Caco-2 (cell line): Measurements from ENCODE around the gene APOM. TPM values are rescaled to one million over a fixed set of nuclear protein-coding genes. Genes with fewer than 3 reads are reported as not detected.

Source experiments
- BruUV-seq: library from RNA; stranded (reverse); fragments of 400-500 nt; replicated peaks from 2 replicates; lab custom pipeline; 2021; lab: Mats Ljungman, UMichigan
- CTCF ChIA-PET: fragments of 300-600 bp; sonication (Branson Sonifier 250); formaldehyde crosslinking; loops from one replicate; lab custom pipeline; 2022; ENCODE audit warnings: antibody characterized with exemption; lab: Charles Lee
- POLR2A ChIA-PET: fragments of 300-600 bp; sonication (Branson Sonifier 250); formaldehyde crosslinking; loops from one replicate; lab custom pipeline; 2022; ENCODE audit warnings: antibody characterized with exemption; lab: Charles Lee
- DNase-seq, 2 experiments: peaks; one replicate each; pipeline versions ENCODE4 v3.0.0 to v3.0.0-alpha.2; 2020 to 2022
- H3K27me3 ChIP-seq: replicated peaks from 2 replicates; pipeline ENCODE4 v1.6.0; 2011; ENCODE audit warnings: low read length; ENCODE audit not compliant: control insufficient read depth, insufficient read depth
- H3K36me3 ChIP-seq: 2 replicates; pipeline ENCODE4 v1.5.1; 2011; ENCODE audit warnings: low read length; ENCODE audit not compliant: control insufficient read depth, insufficient read depth
- H3K4me1 ChIP-seq: fragments of 250-450 bp; sonication (Bioruptor Pico); 2 replicates; pipeline ENCODE4 v1.5.1; 2020; ENCODE audit warnings: mild to moderate bottlenecking
- H3K4me3 ChIP-seq: 2 replicates; pipeline ENCODE4 v1.5.1; 2011; ENCODE audit warnings: low read depth, mild to moderate bottlenecking, control low read depth, low read length
- H3K9me3 ChIP-seq: fragments of 250-450 bp; sonication (Bioruptor Pico); 2 replicates; pipeline ENCODE4 v1.5.1; 2020; ENCODE audit warnings: mild to moderate bottlenecking, moderate library complexity
- H3K27ac Mint-ChIP-seq: one replicate; pipeline ENCODE4 v1.8.0; 2022; ENCODE audit warnings: mixed read lengths; ENCODE audit not compliant: unreplicated experiment
- H3K27me3 Mint-ChIP-seq: one replicate; pipeline ENCODE4 v1.8.0; 2022; ENCODE audit warnings: mixed read lengths; ENCODE audit not compliant: insufficient read depth, unreplicated experiment
- H3K36me3 Mint-ChIP-seq: one replicate; pipeline ENCODE4 v1.8.0; 2022; ENCODE audit warnings: mild to moderate bottlenecking, mixed read lengths; ENCODE audit not compliant: insufficient read depth, unreplicated experiment
- H3K4me1 Mint-ChIP-seq: one replicate; pipeline ENCODE4 v1.8.0; 2022; ENCODE audit warnings: low read depth, mixed read lengths; ENCODE audit not compliant: unreplicated experiment
- H3K4me3 Mint-ChIP-seq: one replicate; pipeline ENCODE4 v1.8.0; 2022; ENCODE audit warnings: mild to moderate bottlenecking, moderate library complexity, mixed read lengths; ENCODE audit not compliant: unreplicated experiment
- H3K9me3 Mint-ChIP-seq: one replicate; pipeline ENCODE4 v1.8.0; 2022; ENCODE audit warnings: mixed read lengths; ENCODE audit not compliant: unreplicated experiment
- CTCF ChIP-seq, 2 experiments: fragments of 200-600 bp in 1 of 2; IDR thresholded peaks; 1 replicate in 1 of 2; 2 replicates in 1 of 2; pipeline versions ENCODE4 v1.5.1 to v1.8.0; 2011 to 2022; ENCODE audit warnings: antibody characterized with exemption in 1 of 2, control low read depth in 1 of 2, inconsistent platforms in 1 of 2, low read depth in 1 of 2, low read length in 1 of 2, mild to moderate bottlenecking in 1 of 2, moderate library complexity in 1 of 2; ENCODE audit not compliant: insufficient read depth in 1 of 2, severe bottlenecking in 1 of 2, unreplicated experiment in 1 of 2
- intact Hi-C: fragments of 100-400 bp; cut with micrococcal nuclease; formaldehyde crosslinking; loops from one replicate; pipeline ENCODE4 v1.10.0; 2022; ENCODE audit not compliant: unreplicated experiment
- total RNA-seq: library from RNA; stranded (reverse); gene quantifications from 2 replicates; pipeline ENCODE4 v1.2.3, GENCODE V29; 2022

The APOM gene
- total RNA-seq, 1 experiment from 2014 or later = 15.8 TPM

- Mint-ChIP-seq H3K9me3 (no peaks in the 10 kb centered on the region), H3K36me3 (peaks cover 95% of the 10 kb centered on the region), H3K4me3 (peak within 1 kb of the TSS; percentile 86), H3K27me3 (no peaks in the 10 kb centered on the region), H3K27ac (peak within 1 kb of the TSS; percentile 96), H3K4me1 (peaks cover 25% of the 10 kb centered on the region)
- BruUV-seq = no TSS peak
- ChIA-PET CTCF (interaction anchor here (1.0 kb wide), 3 partner anchors 9 to 38 kb away, joined by 3 to 5 read pairs (median 3); partner anchors contain the start of genes ABHD16A, APOM and BAG6), POLR2A (interaction anchor here (0.5 to 2.0 kb wide), 13 partner anchors 10 to 281 kb away, joined by 3 to 25 read pairs (median 4); partner anchors contain the start of genes APOM, BAG6, CFB and DDX39B)
- DNase-seq = peak; percentile 79 to 85
- Histone ChIP-seq H3K4me3 (peak within 1 kb of the TSS; percentile 90), H3K27me3 (no peaks in the 10 kb centered on the region), H3K9me3 (no peaks in the 10 kb centered on the region), H3K4me1 (peaks cover 17% of the 10 kb centered on the region), H3K36me3 (peaks cover 2% of the 10 kb centered on the region)
- no peak for TF ChIP-seq CTCF (IDR thresholded peaks at IDR 0.05; ENCODE audit: insufficient read depth in 1 of 2, low read depth in 1 of 2, low read length in 1 of 2, severe bottlenecking in 1 of 2, unreplicated experiment in 1 of 2)
- intact Hi-C loops = loop anchor here (1.0 to 5.0 kb wide), 5 partner anchors 13 to 162 kb away; partner anchors contain the start of genes ATP6V1G2, BAG6, CLIC1 and HSPA1B
Observed at GRCh38 chr6:31664790-31665500, 9.3 kb downstream of the APOM start, which contains the start of gene GPANK1. Gene GPANK1 (minus strand): TSS chr6:31664997. CDS start chr6:31664478, 519 bp downstream.

- Mint-ChIP-seq H3K4me3 (peak within 1 kb of the TSS; percentile 86), H3K27me3 (no peaks in the 10 kb centered on the region), H3K27ac (peak within 1 kb of the TSS; percentile 96), H3K36me3 (peaks cover 94% of the 10 kb centered on the region), H3K9me3 (no peaks in the 10 kb centered on the region), H3K4me1 (peaks cover 25% of the 10 kb centered on the region)
- Histone ChIP-seq H3K4me3 (peak within 1 kb of the TSS; percentile 90), H3K4me1 (peaks cover 17% of the 10 kb centered on the region), H3K27me3 (no peaks in the 10 kb centered on the region), H3K9me3 (no peaks in the 10 kb centered on the region), H3K36me3 (peaks cover 4% of the 10 kb centered on the region)
- CTCF ChIA-PET = interaction anchor here (0.9 to 1.0 kb wide), 3 partner anchors 15 to 73 kb away, joined by 3 to 7 read pairs (median 5); partner anchors contain the start of genes ABHD16A and LY6G5C
- BruUV-seq = no TSS peak
- POLR2A ChIA-PET = interaction anchor here (0.6 to 2.0 kb wide), 7 partner anchors 8 to 197 kb away, joined by 4 to 25 read pairs (median 7); partner anchors contain the start of genes APOM, BAG6, HSPA1A and HSPA1B
- no peak for TF ChIP-seq CTCF (IDR thresholded peaks at IDR 0.05; ENCODE audit: insufficient read depth in 1 of 2, low read depth in 1 of 2, low read length in 1 of 2, severe bottlenecking in 1 of 2, unreplicated experiment in 1 of 2)
- intact Hi-C loops = loop anchor here (1.0 to 5.0 kb wide), 5 partner anchors 13 to 162 kb away; partner anchors contain the start of genes ATP6V1G2, BAG6, CLIC1 and HSPA1B
- peak; percentile 97 to 98 for DNase-seq
Observed at GRCh38 chr6:31665501-31666336, 10.0 kb downstream of the APOM start, which contains the start of gene CSNK2B. Gene CSNK2B (plus strand): TSS chr6:31666080. CDS start chr6:31666832, 752 bp downstream.
